ENCODE data around the gene LGALS9C. TPM values are rescaled to one million over a fixed set of nuclear protein-coding genes. Genes with fewer than 3 reads are reported as not detected.
"Not testable (repeated sequence)": the region's sequence is repeated elsewhere in the genome, so short reads cannot be mapped to it uniquely, and the experiment has no call there.

The LGALS9C gene
- total and polyA plus RNA-seq, 2 donors (not counting 1 experiment from before 2014, with no cell fraction given), result 0.08 TPM; not detected in 1

- not testable (repeated sequence) for DNase-seq (ENCODE audit: low read depth in 2 of 2); H3K4me2 ChIP-seq (ENCODE audit: extremely low read depth, insufficient read depth, low read length); H3K27ac ChIP-seq (ENCODE audit: insufficient read depth, low read length); H3K36me3 ChIP-seq (ENCODE audit: control insufficient read depth, insufficient read depth, low read length); H3K9me3 ChIP-seq (ENCODE audit: control insufficient read depth, insufficient read depth, low read depth, low read length); H3K4me3 ChIP-seq (replicated peaks in 1 of 4; ENCODE audit: control extremely low read depth in 1 of 4, insufficient read depth in 1 of 4, low read depth in 3 of 4, low read length in 4 of 4); H3K79me2 ChIP-seq (ENCODE audit: control insufficient read depth, insufficient read depth, low read length); H2AFZ ChIP-seq (ENCODE audit: low read length); H3K4me1 ChIP-seq (ENCODE audit: control insufficient read depth, extremely low read depth, insufficient read depth, low read length); H3K9ac ChIP-seq (ENCODE audit: insufficient read depth, low read length); H3K27me3 ChIP-seq (ENCODE audit: control insufficient read depth, insufficient read depth, low read length); H4K20me1 ChIP-seq (ENCODE audit: control insufficient read depth, extremely low read depth, insufficient read depth, low read length)
Measured at GRCh38 chr17:18466250-18466983, 10.2 kb upstream of the LGALS9C start.

DNA sequence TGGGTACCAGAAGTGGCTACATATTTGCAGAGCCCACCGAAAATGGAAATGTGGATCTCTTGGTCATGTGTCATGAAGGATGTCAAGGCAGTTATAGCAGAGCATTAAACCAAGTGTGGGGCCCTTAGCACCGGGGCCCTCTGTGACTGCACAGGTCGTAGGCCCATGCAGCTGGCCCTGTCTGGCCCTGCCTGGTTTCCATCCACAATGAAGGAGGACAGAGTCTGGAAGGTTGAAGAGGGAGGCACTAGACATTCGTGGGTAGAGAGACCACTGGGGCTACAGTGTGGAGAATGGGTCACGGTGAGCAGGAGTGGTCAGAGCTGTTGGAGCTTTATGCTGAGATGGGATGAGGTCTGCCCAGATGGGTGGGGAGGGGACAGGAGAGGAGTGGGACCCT is 9.6 kb upstream of the LGALS9C start:
- not testable (repeated sequence) for H3K36me3 ChIP-seq (ENCODE audit: control insufficient read depth, insufficient read depth, low read length); H2AFZ ChIP-seq (ENCODE audit: low read length); DNase-seq (ENCODE audit: low read depth in 2 of 2); H3K27ac ChIP-seq (ENCODE audit: insufficient read depth, low read length); H3K9ac ChIP-seq (ENCODE audit: insufficient read depth, low read length); H3K79me2 ChIP-seq (ENCODE audit: control insufficient read depth, insufficient read depth, low read length); H3K9me3 ChIP-seq (ENCODE audit: control insufficient read depth, insufficient read depth, low read depth, low read length); H3K4me1 ChIP-seq (ENCODE audit: control insufficient read depth, extremely low read depth, insufficient read depth, low read length); H4K20me1 ChIP-seq (ENCODE audit: control insufficient read depth, extremely low read depth, insufficient read depth, low read length); H3K27me3 ChIP-seq (ENCODE audit: control insufficient read depth, insufficient read depth, low read length); H3K4me3 ChIP-seq (replicated peaks in 1 of 4; ENCODE audit: control extremely low read depth in 1 of 4, insufficient read depth in 1 of 4, low read depth in 3 of 4, low read length in 4 of 4); H3K4me2 ChIP-seq (ENCODE audit: extremely low read depth, insufficient read depth, low read length)

DNA sequence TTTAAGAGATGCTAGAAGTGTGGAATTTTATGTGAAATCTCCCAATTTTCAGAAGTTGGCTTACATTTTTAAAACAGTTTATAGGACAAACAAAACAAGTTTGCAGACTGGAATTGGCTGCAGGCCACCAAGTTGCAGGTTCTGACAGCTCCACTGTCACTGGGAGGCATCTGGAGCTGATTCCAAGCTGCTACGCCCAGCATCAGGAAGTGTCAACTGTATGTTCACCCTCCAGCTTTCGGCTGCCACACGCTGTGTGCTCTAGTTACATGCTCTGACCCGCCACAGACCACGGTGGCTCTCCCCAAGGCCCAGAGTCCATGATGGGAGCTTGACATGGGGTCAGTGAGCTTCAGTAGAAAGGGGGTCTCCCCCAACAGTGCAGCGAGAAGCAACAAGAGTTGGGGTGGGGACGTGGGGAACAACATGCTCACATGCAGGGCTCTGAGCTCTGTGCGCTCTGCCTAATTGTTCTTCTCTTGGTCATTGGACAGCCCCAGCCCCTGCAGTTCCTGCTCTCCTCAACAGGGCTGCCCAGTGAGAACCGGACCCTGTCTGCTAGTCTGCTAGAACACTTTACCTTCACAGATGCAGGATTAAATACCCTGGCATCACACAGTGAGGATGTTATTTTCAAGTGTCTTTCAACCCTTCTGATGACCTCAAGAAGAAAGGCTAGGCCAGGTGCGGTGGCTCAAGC is 8.0 kb upstream of the LGALS9C start:
- H3K27ac ChIP-seq (ENCODE audit: insufficient read depth, low read length); H3K4me1 ChIP-seq (ENCODE audit: control insufficient read depth, extremely low read depth, insufficient read depth, low read length); H3K9ac ChIP-seq (ENCODE audit: insufficient read depth, low read length); H2AFZ ChIP-seq (ENCODE audit: low read length); H3K9me3 ChIP-seq (ENCODE audit: control insufficient read depth, insufficient read depth, low read depth, low read length); H3K79me2 ChIP-seq (ENCODE audit: control insufficient read depth, insufficient read depth, low read length); DNase-seq (ENCODE audit: low read depth in 2 of 2); H3K4me2 ChIP-seq (ENCODE audit: extremely low read depth, insufficient read depth, low read length); H4K20me1 ChIP-seq (ENCODE audit: control insufficient read depth, extremely low read depth, insufficient read depth, low read length); H3K4me3 ChIP-seq (replicated peaks in 1 of 4; ENCODE audit: control extremely low read depth in 1 of 4, insufficient read depth in 1 of 4, low read depth in 3 of 4, low read length in 4 of 4); H3K27me3 ChIP-seq (ENCODE audit: control insufficient read depth, insufficient read depth, low read length); H3K36me3 ChIP-seq (ENCODE audit: control insufficient read depth, insufficient read depth, low read length): not testable (repeated sequence)

- not testable (repeated sequence) for H3K36me3 ChIP-seq (ENCODE audit: control insufficient read depth, insufficient read depth, low read length); H3K79me2 ChIP-seq (ENCODE audit: control insufficient read depth, insufficient read depth, low read length); H3K4me1 ChIP-seq (ENCODE audit: control insufficient read depth, extremely low read depth, insufficient read depth, low read length); H3K4me3 ChIP-seq (replicated peaks in 1 of 4; ENCODE audit: control extremely low read depth in 1 of 4, insufficient read depth in 1 of 4, low read depth in 3 of 4, low read length in 4 of 4); H3K9ac ChIP-seq (ENCODE audit: insufficient read depth, low read length); H3K27ac ChIP-seq (ENCODE audit: insufficient read depth, low read length); DNase-seq (ENCODE audit: low read depth in 2 of 2); H3K27me3 ChIP-seq (ENCODE audit: control insufficient read depth, insufficient read depth, low read length); H4K20me1 ChIP-seq (ENCODE audit: control insufficient read depth, extremely low read depth, insufficient read depth, low read length); H2AFZ ChIP-seq (ENCODE audit: low read length); H3K9me3 ChIP-seq (ENCODE audit: control insufficient read depth, insufficient read depth, low read depth, low read length); H3K4me2 ChIP-seq (ENCODE audit: extremely low read depth, insufficient read depth, low read length)
Measured at GRCh38 chr17:18469837-18470236, 6.8 kb upstream of the LGALS9C start.

- DNase-seq (ENCODE audit: low read depth in 2 of 2); H2AFZ ChIP-seq (ENCODE audit: low read length); H3K4me1 ChIP-seq (ENCODE audit: control insufficient read depth, extremely low read depth, insufficient read depth, low read length); H3K9ac ChIP-seq (ENCODE audit: insufficient read depth, low read length); H3K36me3 ChIP-seq (ENCODE audit: control insufficient read depth, insufficient read depth, low read length); H3K27me3 ChIP-seq (ENCODE audit: control insufficient read depth, insufficient read depth, low read length); H3K4me2 ChIP-seq (ENCODE audit: extremely low read depth, insufficient read depth, low read length); H3K79me2 ChIP-seq (ENCODE audit: control insufficient read depth, insufficient read depth, low read length); H4K20me1 ChIP-seq (ENCODE audit: control insufficient read depth, extremely low read depth, insufficient read depth, low read length); H3K4me3 ChIP-seq (replicated peaks in 1 of 4; ENCODE audit: control extremely low read depth in 1 of 4, insufficient read depth in 1 of 4, low read depth in 3 of 4, low read length in 4 of 4); H3K9me3 ChIP-seq (ENCODE audit: control insufficient read depth, insufficient read depth, low read depth, low read length); H3K27ac ChIP-seq (ENCODE audit: insufficient read depth, low read length): not testable (repeated sequence)
Measured at GRCh38 chr17:18470345-18470930, 6.2 kb upstream of the LGALS9C start.

DNA sequence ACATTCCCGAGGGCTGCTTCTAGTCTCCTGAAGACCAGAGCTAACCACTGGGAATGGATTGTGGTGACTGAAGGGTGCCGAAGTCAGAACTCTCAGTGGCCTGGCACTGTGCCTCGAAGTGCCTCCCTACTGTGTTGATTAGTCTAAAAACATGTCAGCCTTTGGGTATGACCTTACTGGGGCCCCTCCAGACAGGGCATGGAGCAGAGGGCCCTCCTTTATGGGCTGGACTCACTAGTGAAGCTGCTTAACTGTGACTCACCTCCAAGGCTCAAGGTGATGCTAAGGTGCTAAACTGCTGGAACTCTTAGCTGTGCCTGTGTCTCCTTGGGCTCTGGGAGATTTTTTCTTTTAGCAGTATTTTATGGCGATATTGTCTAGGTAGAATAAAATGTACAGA is 2.6 kb upstream of the LGALS9C start:
- not testable (repeated sequence) for DNase-seq (ENCODE audit: low read depth in 2 of 2); H3K4me1 ChIP-seq (ENCODE audit: control insufficient read depth, extremely low read depth, insufficient read depth, low read length); H3K9me3 ChIP-seq (ENCODE audit: control insufficient read depth, insufficient read depth, low read depth, low read length); H3K27me3 ChIP-seq (ENCODE audit: control insufficient read depth, insufficient read depth, low read length); H4K20me1 ChIP-seq (ENCODE audit: control insufficient read depth, extremely low read depth, insufficient read depth, low read length); H3K27ac ChIP-seq (ENCODE audit: insufficient read depth, low read length); H3K9ac ChIP-seq (ENCODE audit: insufficient read depth, low read length); H2AFZ ChIP-seq (ENCODE audit: low read length); H3K4me2 ChIP-seq (ENCODE audit: extremely low read depth, insufficient read depth, low read length); H3K4me3 ChIP-seq (replicated peaks in 1 of 4; ENCODE audit: control extremely low read depth in 1 of 4, insufficient read depth in 1 of 4, low read depth in 3 of 4, low read length in 4 of 4); H3K79me2 ChIP-seq (ENCODE audit: control insufficient read depth, insufficient read depth, low read length); H3K36me3 ChIP-seq (ENCODE audit: control insufficient read depth, insufficient read depth, low read length)
